Stimulated activated CD8-positive, alpha-beta memory T cell treated with anti-CD3 and anti-CD28 coated beads, Interleukin-2, amount 100 ng/mL, for 48 hours (primary cell): Measurements from ENCODE around the gene EDN2.

Experiments
- DNase-seq, 2 donors: peaks; one replicate each; pipeline ENCODE4 v3.0.0-alpha.2; 2020; ENCODE audit warnings: low read depth in 2 of 2

EDN2 gene

DNA sequence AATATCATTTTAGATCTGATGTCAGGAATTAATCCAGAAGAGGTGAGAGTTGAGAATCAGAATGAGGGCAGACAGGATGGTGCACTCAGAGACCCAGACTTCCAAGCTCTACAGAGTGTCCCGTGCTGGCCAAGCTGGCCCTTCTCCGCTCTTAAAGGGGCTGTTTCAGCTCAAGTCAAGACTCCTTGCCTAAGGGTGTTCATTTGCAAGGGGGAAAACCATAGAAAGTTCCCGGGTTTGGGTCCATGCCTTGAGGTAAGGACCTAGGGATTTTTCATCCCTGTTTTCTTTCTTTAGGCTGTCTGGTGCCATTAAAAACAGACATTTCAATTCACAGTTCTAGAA is 47.5 kb downstream of the EDN2 start:
- no peak for DNase-seq

DNA sequence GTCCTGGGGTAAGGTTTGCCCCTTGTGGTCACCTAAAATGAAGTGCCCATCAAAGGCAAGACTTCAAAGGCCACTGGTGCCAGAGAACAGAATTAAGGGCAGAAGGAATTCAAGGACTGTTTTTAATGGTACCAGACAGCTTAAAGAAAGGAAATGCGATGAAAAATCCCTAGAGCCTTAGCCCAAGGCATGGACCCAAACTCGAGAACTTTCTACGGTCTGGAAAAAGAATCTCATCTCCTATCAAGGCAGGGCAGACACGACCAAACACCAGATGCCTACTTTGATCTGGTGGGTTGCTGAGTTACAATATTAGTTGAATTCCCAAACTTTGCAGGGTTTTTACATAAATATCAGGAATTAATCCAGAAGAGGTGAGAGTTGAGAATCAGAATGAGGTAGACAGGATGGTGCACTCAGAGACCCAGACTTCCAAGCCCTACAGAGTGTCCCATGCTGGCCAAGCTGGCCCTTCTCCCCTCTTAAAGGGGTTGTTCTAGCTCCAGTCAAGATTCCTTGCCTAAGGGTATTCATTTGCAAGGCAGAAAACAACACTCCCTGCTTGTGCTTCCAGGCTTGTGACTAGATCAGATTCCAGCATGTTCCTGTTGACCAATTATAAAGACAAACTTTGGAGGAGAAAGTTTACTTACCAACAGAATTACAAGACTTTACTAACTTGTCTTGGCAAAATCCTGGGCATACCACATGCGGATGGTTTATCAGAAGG is 48.0 kb downstream of the EDN2 start:
- DNase-seq = no peak

- DNase-seq = no peak
These were observed 48.8 kb downstream of the EDN2 start for GRCh38 chr1:41435570-41436178.

DNA sequence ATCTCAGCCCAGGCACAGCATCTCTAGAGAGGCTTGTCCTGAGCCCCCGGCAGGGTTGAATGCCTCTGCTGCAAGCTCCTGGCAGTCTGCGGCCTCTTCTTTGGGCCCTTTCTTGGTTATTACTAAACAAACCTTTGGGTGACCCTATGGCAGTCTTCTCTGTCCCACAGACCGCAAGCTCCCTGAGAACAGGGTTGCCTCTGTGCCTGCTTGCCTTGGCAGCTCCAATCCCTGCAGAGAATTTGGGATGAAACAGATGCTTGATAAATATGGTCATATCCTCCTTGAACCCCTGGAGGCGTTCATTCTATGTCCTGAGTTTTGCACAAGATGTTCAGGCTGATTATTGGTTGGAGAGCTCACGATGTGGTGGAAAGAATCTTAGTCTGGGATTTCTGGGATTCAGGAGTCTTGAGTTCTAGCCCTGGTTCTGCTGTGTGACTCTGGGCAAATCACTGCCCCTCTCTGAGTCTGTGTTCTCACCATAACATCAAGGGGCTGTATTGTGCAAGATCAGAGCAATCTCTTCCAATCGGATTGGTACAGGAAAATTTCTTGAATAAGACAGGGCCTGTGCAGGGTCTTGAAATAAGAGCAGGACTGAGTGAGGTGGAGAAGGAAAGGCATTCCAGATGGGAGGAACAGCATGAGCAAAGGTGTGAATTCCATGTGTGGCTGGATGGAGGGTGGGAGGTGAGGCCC is 49.6 kb downstream of the EDN2 start:
- DNase-seq = no peak

GRCh38 chr1:41434306-41434705 is 50.2 kb downstream of the EDN2 start:
- no peak for DNase-seq

DNA sequence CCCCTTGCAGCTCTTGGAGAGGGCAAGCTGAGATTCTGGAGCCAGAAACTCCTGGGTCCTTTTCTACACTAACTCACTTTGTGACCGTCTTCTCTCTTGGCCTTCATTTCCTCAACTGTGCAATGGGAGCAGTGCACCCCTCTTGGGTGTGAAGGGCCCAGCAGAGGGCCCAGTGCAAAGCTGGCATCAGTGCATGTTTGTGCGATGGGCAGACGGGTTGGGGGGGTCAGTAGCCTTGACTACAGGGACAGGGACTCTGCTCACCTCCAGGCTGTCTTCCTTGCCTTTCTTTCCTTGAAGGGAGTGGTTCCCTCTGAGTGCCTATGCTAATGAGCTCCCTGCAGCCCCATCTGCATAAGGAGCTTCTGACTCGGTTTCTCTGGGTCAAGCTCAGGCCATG is 51.0 kb downstream of the EDN2 start:
- DNase-seq = no peak

GRCh38 chr1:41432481-41433280 is 51.8 kb downstream of the EDN2 start:
- DNase-seq = peak; percentile 78

GRCh38 chr1:41431490-41432350 is 52.8 kb downstream of the EDN2 start:
- no peak for DNase-seq

DNA sequence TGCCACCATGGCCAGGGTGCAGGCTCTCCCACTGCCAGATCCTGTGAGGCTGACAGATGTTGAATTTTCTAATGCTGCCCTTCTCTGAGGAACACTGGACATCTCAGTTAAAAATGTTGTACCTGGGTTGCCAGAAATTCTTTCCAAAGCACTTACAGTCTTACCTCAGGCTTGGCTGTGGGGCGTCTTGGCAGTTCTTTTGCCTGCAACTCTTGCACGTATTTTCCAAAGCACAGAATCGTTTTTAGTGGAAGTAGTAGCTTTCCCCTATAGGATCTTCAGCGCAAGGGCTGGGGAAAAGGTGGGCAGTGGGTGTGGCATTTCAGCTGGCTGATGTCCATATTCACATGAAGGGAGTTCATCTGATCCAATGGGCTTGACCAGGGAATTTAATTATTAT is 53.9 kb downstream of the EDN2 start:
- no peak for DNase-seq

DNA sequence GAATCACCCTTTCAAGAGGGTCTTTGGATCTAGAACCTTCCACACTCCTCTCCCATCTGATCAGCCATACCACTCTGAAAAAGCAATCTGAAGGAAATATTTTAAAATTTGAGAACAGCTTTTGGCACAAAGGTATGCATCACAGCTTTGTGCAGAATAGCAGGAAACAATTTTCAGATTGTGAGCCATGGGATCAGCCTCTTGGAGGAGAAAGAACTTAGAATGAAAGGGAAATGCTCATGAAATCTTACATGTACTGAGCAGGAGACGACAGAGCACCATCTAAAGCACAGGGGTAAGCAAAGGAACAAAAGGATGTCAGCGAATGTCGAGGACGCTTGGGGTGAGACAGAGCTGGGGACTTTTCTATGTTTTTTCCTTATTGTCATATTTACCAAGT is 54.4 kb downstream of the EDN2 start:
- no peak for DNase-seq

DNA sequence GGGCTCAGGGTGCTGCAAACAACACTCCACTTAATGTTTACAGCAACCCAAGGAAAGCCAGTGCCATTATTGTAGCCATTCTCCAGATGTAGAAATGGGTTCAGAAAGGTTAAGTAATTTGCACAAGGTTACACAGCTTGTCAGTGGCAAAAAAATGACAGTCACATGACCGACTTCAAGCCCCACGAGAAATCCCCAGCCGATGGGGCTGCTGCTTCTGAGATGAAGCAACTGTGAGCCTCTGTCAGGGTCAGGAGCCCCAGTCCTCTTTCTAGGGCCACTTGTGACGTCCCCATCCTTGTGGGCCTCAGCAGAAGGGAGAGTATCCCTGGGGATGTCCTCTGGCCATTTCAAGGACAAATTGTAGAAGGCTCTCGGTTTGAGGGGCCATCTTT is 54.8 kb downstream of the EDN2 start:
- no peak for DNase-seq
